ENCODE data around the gene ABCF2. TPM values are rescaled to one million over a fixed set of nuclear protein-coding genes. Genes with fewer than 3 reads are reported as not detected.

Gene ABCF2
- total and polyA plus RNA-seq, 12 donors = 13.0 to 35.2 (median 29.5) TPM

- Histone ChIP-seq H3K27me3 (peaks cover 0 to 67% (median 37%) of the 10 kb centered on the region in 7 donors), H3K9me3 (no peaks in the 10 kb centered on the region), H3K27ac (no peak overlapping the region), H3K4me1 (peaks cover 0 to 12% (median 0%) of the 10 kb centered on the region in 9 donors), H3K4me3 (no peak overlapping the region), H3K36me3 (no peaks in the 10 kb centered on the region)
- ATAC-seq (peak in 1 of 8 donors; percentile 18), DNase-seq (no peak)
- TF ChIP-seq CTCF (IDR thresholded peaks at IDR 0.05) = no peak
- intact Hi-C loops (cut with DNase I) = loop anchor here in 9 of 10 donors (2.0 to 10.0 kb wide), 6 partner anchors 46 to 131 kb away; no protein-coding TSS in a partner anchor
- WGBS, 2 donors = 85 to 88% methylated on average over 43 of the region's 43 CpGs
Measured at GRCh38 chr7:151173386-151174245, 53.4 kb downstream of the ABCF2 start.

GRCh38 chr7:151172273-151173141 lies 54.5 kb downstream of the ABCF2 start:
- Histone ChIP-seq H3K9me3 (no peaks in the 10 kb centered on the region), H3K36me3 (no peaks in the 10 kb centered on the region), H3K4me1 (peaks cover 0 to 21% (median 4%) of the 10 kb centered on the region in 9 donors), H3K4me3 (no peak overlapping the region), H3K27ac (no peak overlapping the region), H3K27me3 (peaks cover 4 to 78% (median 47%) of the 10 kb centered on the region in 7 donors)
- ATAC-seq (peak; percentile 59 to 79 (median 71)), DNase-seq (peak; percentile 62 to 82)
- intact Hi-C loops (cut with DNase I) = loop anchor here in 9 of 10 donors (1.0 to 10.0 kb wide), 8 partner anchors 45 to 132 kb away; no protein-coding TSS in a partner anchor
- peak; percentile 100 for TF ChIP-seq CTCF (IDR thresholded peaks at IDR 0.05)
- 23% methylated on average over 42 of the region's 42 CpGs for WGBS, 2 donors

- peaks cover 4 to 95% (median 52%) of the 10 kb centered on the region in 7 donors for H3K27me3 ChIP-seq
- TF ChIP-seq CTCF (IDR thresholded peaks at IDR 0.05) = no peak
- ATAC-seq (no peak), DNase-seq (no peak)
- intact Hi-C loops (cut with DNase I) = loop anchor here in 1 of 10 donors (5.0 kb wide), 1 partner anchor 134 kb away; no protein-coding TSS in a partner anchor
- H3K4me3 ChIP-seq = no peak overlapping the region
- peaks cover 4 to 31% (median 11%) of the 10 kb centered on the region in 9 donors for H3K4me1 ChIP-seq
- H3K27ac ChIP-seq = no peak overlapping the region
- 42 to 61% methylated on average over 10 of the region's 10 CpGs for WGBS, 2 donors
- H3K36me3 ChIP-seq = no peaks in the 10 kb centered on the region
- H3K9me3 ChIP-seq = no peaks in the 10 kb centered on the region
Measured at GRCh38 chr7:151168787-151169162, 58.2 kb downstream of the ABCF2 start.

Measured in heart right ventricle (tissue), 16 donors.